ENCODE measurements around the gene HADHB.

DNA sequence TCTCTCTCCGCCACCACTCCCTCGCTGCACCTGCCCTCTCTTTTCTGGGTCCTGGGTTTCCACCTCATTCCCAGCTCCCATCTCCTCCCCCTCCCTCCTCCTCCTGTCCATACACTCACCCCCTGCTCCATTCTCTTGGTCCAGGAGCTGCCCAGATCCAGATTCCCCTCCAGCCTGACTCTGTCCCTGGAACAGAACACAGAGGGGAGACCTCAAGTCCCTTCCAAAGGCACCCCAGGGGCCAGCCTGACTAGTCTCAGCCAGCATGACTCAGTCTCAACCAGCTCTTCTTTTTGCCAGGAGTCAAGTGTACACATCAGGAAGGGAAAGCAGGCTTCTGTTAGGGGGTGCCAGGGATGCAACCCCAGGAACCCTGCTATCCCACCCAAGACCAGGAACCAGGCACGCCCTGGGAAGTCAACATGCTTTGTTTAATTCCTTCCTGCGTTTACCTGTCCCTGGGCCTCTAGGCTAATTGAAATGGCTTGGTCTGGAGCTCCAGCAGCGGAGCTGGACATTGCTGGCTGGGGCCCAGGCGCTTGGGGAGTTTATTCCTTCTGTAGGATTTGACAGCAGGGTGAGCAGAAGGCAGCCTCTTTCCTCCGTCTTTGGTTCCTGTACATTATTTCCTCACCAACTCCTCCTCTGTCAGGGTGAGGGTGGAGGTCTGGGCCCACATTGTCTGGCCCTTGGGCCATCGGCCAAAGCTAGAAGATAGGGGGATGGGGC, 72.8 kb downstream of the HADHB start:
- TF ChIP-seq, protein P1, sequence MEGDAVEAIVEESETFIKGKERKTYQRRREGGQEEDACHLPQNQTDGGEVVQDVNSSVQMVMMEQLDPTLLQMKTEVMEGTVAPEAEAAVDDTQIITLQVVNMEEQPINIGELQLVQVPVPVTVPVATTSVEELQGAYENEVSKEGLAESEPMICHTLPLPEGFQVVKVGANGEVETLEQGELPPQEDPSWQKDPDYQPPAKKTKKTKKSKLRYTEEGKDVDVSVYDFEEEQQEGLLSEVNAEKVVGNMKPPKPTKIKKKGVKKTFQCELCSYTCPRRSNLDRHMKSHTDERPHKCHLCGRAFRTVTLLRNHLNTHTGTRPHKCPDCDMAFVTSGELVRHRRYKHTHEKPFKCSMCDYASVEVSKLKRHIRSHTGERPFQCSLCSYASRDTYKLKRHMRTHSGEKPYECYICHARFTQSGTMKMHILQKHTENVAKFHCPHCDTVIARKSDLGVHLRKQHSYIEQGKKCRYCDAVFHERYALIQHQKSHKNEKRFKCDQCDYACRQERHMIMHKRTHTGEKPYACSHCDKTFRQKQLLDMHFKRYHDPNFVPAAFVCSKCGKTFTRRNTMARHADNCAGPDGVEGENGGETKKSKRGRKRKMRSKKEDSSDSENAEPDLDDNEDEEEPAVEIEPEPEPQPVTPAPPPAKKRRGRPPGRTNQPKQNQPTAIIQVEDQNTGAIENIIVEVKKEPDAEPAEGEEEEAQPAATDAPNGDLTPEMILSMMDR (IDR thresholded peaks at IDR 0.05), result no peak
- TF ChIP-seq POLR2A (IDR thresholded peaks at IDR 0.05), result no peak

Measured in testis (tissue), 2 donors.